Activated T-cell treated with anti-CD3 and anti-CD28 coated beads for 4 hours (primary cell): ENCODE measurements around the gene CD81.

Source experiments
- DNase-seq: peaks from one replicate; pipeline ENCODE4 v3.0.0-alpha.2; 2020

The CD81 gene

DNA sequence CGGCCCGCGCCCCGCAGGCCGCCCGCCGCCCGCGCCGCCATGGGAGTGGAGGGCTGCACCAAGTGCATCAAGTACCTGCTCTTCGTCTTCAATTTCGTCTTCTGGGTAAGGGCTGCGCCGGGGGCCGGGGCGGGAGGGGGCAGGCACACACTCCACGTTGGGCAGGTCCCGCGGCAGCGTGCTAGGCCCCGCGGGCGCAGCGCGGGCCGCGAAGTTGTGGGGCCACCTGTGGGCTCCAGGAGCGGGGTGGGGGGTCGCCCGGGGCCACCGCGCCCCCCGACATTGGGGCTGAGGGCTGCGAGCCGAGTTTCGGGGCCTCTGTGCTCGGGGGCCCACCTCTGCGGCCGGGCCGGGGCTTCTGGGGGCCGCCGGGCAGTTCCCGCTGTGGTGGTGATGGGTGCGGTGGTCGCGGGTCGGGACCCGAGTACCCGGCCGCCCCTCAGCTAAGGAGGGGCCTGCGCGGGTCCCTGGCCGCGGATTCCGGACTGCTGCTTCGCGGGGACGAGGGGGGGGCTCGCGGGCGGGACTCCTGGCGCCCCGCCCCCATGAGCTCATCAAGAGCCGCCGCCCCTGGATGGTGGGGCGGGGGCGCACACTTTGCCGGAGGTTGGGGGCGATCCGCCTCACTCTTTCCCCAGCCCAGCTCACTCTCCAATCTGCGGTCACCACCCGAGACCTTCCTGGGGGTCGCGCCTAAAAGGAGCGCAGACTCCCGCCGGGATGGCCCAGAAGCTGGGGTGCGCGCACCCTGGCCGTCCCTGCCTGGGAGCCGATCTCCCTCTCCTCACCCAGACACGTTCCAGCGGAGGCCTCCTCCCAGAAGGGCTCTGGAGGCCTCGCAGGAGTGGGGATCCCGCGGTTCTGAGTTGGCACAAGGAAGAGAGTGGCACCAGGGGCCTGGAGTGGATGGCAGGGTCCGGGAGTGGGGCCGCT, 667 bp downstream of the CD81 start:
- peak; percentile 64 for DNase-seq

DNA sequence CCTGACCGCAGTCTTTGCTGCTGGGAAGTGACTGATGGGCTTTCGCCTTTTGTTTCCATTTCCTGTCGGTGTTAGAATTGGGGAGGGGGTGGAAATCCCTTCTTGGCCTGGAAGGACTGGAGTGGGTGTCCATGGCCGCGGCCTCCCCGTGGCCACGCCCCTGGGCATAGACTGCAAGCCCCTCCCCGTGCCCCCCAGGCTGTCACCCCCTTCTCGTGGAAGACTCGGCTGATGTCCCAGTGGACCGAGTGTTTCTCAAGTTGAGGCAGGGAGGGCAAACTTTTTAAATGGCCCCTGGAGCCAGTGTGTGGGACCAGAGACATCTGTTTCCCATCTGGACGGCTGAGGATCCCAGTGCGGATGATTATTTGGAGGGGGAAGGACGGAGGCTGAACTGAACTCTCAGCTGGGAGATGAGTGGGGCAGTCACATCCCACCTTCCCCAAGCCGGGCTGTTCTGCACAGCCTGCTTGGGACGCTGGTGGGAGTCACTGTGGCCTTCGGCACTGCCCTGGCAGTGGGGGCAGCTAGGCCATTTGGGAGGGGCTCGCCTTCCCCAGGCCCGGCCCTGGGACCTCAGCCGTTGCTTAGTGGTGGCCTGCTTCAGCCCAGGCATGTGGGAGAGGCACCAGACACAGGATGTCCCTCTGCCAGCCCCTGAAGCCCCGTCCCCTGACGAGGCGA, 1.6 kb downstream of the CD81 start:
- no peak for DNase-seq

DNA sequence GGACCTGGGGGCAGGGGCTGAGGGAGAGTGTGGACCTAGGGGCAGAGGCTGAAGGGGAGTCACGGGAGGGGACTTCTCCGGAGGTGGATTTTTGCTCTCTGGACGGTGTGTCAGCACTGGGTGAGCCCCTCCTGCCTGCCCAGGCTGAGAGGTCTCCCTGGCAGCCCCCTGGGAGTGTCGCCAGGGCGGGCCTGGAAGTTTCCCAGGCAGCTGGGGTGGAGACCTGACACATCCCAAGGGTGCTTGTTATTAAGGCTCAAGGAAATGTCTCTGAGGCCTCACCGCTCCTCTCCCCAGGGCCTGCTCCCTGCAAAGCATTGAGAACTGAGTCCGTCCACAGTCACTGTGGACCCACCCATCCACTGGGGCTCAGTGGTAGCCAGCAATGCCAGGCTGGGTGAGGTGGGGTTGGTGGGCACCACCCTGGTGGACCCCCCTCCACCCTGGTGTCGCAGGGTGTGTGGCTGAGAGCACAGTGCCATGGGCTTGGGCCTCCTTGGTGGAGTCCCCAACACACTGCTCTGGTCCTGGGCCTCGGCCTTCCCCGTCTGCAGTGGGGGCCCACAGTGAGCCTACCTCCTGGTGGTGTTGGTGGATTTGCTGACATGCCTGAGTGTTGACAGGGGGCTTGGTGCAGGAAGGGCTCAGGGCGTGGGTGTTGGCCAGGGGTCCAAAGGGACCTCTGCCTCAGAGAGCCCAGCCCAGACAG, 2.5 kb downstream of the CD81 start:
- no peak for DNase-seq

DNA sequence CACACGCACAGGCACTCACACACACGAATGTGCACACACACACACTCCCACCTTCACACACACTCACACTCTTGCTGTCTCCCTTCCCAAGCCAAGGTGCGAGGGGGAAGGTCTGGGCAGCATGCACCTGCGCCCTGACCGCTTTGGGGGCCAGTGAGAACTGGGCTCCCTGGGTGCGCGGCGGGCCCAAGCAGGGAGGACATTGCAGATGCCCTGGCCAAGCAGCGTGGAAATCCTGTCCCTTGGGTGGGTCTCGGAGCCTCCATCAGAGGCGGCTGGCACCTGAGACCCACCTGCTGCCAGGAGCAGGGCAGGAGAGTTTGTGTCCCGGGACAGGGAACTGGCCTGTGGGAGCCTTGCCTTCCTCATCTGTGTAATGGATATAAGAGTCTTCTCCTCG, 3.3 kb downstream of the CD81 start:
- no peak for DNase-seq

DNA sequence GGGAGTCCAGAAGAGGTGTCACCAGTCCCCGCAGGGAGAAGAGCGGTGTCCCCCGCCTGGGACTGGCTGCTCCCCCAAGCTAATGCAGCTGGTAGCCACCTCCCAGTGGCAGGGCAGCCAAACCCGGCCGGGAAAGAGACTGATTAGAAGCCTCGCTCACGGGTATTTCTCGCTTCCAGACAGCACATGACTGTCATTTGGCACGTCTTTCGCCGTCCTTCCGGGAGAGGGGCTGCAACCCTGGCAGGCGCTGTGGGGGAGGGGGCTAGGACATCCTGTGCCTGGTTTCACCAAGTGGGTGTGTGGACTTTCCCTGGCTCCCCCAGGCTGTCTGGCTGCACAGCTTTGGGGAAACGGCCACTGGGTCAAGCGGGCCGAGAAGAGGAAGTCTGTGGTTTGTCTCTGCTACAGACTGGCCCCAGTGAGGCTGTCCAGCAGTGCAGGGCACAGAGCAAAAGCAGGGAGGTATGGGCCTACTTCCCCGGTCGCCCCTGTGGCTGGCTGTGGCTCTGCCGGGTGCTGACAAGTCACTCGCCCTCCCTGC, 3.8 kb downstream of the CD81 start:
- DNase-seq: no peak

DNA sequence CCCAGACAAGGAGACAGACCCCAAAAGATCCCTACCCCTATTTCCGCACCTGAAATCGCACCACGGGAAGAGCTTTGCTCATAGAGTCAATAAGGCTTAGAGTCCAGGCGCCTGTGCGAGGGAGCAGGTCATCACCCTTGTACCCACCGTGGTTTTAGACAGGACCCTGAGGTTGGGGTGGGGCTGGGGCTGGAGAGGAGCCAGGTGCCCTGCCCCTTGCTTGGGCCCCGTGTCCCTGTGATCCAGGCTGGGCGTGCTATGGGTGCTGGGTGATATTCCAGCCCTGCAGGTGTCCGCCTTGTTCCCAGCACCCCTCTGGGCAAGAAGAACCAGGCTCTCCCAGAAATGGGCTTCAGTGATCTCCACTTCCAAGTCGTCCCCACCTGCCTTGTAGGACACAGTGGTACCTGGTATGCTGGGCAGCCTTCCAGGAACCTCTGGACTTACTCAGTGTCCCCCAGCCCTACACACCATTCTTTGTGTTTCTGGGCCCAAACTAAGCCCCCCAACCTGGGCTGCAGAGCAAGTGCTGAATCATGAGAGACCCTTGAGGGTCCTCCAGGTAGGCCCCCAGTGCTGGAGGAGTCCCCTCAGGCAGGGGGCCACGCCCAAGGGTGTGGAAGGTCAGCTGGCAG, 4.5 kb downstream of the CD81 start:
- no peak for DNase-seq

DNA sequence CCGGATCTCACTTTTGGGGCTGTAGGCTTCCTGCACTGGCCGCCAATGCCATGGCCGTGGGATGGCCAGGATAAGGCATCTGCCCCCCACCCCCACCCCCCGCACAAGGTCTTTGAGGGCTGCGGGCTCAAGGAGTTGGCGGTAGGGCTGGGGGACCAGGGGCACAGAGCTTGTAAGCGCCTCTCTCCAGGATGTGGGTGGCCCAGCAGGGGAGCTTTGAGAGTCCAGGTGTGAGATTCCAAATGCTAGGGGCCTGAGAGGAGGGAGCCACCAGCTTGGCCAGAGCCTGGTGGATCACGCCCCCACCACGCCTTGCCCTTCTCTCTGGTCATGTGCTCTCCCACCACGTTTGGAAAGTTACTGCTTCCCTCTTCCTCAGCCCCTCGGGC, 5.0 kb downstream of the CD81 start:
- no peak for DNase-seq

DNA sequence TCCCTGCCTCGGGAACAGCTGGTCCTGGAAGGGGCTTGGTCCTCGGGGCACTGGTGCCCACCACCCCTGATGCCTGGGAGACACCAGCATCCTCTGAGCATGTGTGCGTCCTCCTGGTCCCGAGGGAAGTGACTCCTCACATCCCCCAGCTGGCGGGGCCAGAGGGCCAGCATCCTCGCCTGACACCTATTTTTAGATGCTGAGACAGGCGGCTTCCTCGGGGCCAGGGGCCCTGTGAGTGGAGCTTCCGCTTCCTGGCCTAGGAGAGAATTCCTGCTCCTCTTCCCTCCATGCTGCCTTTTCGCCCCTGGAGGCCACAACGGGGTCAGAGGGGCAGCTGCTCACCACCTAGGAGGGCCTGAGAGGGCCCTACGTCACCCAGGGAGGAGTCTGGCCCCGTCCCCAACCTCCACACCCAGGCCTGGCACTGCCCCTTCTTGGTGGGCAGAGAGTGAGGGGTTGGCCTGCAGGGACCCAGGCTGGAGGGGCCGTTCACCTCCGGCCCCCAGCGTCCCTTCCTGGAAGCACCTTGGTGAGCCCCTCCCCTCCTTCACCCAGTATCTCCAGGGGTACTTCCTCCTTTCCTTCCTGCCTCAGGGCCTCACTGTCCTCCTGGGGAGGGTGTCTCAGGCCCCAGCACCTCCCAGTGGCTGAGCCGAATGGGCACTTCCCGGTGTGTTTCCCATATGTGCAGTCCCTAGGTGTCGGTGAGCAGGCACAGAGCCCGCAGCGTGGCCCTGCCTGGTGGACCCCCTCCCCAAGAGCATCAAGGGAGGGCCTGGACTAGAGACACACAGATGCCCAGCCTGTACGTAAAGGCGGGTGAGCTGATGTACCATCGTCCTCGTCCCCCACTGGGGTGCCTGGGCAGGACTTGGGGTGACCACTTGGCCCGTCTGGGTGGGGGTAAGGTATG, 6.1 kb downstream of the CD81 start:
- DNase-seq: no peak

DNA sequence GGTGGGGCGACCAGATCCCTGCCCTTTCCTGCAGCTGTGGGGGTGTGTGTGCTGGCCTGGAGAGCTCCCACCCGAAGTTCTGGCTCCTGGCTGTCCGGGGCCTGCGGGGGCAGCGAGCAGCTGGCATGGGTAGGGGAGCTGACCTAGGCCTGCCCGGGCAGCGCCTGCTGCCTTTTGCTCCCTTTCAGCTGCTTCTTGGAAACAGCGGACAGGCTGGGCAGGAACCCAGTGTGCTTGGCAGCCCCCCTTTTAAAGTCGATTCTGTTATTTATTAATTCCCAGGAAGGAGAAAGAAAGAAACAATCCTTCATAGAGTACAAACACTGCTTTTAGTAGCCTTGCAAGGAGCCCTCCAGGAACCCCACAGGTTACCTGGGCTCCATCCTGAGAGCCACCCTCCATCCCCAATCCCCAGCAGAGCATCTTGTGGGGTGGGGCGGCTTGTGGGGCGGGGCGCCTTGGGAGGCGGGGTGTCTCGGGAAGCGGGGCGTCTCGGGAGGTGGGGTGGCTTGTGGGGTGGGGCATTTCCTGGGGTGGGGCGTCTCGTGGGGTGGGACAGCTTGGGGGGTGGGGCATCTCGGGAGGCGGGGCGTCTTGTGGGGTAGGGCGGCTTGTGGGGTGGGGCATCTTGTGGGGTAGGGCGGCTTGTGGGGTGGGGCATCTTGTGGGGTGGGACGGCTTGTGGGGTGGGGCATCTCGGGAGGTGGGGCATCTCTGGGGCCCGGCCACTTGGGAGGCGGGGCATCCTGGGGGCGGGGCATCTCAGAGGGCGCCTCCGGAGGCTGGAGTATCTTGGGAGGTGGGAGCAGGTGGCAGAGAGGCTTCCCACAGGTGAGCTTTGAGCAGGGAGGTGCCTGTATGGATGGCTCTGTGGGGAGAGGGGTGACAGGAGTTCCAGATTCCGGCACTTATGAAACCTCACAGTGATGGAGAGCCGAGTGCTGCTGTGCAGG, 7.0 kb downstream of the CD81 start:
- DNase-seq: no peak

DNA sequence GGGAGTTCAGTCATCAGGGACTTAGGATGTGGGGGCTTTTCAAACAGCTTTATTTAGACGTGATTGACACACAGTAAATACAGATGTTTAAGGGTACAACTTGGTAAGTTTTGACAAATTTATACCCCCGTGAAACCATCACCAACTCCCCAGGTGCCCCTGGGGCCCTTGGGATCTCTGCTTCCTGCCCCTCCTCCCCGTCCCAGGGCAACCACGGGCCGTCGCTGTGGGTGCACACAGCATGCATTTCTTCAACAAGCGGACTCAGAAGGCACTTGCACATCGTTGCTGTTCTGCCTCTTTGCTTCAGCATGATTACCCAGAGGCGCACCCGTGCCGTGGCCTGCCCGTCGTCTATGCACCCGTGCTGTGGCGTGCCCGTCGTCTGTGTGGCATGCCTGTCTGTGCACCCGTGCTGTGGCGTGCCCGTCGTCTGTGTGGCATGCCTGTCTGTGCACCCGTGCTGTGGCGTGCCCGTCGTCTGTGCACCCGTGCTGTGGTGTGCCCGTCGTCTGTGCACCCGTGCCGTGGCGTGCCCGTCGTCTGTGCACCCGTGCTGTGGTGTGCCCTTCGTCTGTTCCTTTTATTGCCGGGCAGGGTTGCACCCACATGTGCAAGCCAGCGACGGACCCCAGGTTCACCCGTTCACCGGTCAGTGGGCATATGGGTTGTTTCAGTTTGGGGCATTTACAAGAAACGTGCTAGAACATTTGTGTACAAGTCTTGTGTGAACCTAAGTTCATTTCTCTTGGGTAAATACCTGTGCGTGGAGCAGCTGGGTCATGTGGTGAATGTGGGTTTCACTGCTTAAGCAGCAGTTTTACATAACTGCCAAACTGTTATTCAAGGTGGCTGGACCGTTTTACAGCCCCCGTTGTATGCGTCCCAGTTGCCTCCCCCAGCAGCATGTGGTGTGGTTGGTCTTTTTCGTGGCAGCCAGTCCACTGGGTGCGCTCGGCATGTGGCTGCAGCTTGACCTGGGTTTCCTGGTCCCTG, 8.3 kb downstream of the CD81 start:
- DNase-seq: no peak

DNA sequence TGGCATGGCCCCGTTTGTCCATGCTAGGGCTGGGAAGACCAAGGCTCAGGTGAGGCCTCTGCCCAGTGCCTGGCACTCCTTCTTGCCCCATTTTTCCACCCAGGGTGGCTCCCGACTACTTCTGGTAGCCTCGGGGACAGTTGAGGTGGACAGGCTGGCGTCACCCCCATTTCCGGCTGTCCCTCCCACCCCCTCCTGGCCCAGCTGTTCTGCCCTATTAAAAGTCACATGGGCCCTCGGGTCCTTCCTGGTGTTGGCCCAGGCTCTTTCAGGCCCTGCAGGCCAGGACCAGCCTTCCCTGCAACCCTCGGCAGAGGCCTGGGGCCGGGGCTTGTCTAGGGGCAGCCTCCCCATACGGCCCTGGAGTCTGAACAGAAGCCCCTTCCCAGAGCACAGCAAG, 9.5 kb downstream of the CD81 start:
- no peak for DNase-seq

DNA sequence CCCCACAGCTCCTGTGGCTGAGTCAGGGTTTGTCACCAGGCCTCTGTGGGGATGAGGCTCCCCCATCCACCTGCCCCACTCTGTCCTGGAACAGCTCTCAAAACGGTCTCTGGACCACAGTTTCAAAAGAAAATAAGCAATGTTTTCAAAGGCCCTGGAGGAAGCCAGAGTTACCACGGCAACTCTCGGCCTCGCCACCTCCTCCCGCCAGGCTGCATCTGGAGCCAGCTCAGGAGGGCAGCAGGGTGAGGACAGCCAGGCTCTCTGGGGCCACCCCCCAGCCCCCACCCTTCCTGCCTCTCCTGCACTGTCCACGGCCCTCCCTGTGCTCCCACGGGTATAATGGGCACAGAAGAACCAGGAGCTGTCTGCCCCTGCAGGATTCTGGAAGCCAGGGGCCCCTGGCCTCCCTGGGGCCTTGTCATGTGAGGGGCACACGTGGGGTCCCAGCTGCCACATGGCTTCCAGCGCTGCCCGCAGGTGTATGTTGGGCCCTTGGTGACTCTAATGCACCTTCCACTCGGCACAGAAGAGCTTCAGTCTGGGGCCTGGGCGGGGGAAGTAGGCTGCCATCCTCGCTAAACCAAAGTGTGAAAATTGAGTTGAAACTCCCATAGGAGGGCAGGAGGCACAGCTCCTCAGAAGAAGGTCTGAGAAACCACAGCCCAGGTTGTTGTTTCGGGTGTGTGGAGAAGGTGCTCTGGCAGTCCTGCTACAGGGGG, 10.3 kb downstream of the CD81 start:
- DNase-seq: no peak

DNA sequence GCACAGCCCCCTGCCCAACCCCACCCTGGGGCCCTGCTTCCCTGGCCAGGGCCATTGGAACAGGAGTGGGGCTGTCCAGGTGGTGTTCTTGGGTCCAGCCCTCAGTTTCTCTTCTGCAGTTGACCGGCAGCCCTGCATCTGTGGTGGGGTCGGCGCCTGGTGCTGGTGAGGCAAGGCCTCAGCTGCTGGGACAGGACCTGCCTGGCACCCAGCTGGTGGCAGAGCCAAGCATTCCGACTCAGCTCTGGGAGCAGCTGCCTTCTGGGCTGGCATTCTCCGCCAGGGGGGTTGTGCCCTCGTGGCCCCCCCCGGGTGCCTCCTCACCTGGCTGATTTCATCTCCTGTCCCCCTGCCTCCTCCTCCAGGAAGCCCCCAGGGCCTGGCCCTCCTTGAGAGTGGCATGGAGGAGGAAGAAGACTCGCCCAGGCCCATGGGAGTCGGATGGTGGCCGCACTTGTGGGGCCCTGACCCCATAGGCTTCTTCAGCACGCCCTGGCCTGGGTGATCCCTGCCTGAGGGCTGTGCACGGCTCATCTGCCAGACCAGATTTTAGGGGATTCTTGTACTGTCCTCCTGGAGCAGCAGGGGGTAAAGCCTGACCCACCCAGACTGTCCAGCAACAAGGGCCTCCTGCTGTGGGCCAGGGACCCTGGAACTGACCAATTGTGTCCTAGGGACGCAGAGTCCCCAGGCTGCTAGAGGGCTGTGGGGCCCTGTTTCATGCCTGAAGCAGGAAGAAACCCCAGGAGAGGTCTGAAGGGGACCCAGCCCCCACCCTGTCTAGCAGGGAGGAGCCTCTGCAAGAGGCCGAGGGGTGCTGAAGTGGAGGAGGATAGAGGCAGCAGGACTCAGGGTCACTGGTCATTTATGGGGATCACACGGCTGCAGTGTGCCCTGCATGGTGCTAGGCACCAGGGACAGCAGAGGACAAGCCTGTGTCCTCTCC, 11.6 kb downstream of the CD81 start:
- no peak for DNase-seq

DNA sequence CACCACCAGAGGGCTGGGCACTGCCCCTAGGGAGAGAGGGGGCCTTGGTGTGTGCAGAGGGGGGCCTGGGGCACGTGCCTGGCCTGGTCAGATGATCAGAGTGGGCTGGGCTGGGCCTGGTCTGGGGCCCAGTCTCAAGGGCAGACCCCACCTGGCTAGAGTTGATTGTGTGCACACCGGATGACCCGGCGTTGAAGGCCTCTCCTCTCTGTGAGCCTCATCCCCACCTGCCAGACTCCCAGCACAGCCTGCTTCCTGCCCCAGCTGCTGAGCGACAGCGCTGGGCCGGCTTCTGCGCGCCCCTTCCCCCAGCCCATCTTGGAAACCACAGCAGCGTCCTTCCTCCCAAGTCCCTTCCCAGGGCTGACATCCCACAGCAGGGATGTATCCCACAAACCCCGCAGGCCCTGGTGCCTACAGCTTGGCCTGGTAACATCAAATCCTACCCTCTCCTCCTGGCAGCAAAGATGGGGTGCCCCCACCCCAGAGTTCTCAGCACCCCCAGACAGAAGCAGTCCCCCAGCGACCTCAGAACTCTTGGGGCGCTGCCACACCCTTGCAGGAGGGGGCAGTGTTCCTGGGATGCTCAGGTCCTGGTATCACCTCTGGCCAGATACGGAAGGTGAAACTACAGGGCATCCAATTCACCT, 12.4 kb downstream of the CD81 start:
- no peak for DNase-seq

DNA sequence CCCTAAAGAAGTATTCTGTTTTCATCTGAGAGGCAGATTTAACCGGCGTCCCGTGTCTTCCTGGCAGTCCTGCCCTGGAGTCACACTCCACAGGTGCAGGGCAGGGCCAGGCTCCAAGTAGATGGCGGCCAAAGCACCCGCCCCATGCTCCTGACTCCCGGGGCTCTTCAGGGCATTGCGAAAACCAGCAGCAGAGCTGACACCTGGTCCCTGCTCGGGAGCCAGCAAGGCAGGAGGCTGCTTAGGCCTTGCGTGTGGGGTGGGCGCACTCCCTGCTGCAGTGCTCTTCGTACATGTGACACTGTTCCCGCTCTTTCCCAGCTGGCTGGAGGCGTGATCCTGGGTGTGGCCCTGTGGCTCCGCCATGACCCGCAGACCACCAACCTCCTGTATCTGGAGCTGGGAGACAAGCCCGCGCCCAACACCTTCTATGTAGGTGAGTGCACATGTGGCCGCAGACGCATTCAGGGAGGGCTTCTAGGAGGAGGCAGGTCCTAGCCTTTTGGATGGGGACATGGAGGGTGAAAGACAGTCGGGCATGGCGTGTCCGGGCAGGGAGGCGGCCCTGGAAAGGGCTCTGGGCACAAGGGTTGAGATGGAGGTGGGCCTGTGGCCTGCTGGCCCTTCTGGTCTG, 13.1 kb downstream of the CD81 start:
- DNase-seq: no peak

DNA sequence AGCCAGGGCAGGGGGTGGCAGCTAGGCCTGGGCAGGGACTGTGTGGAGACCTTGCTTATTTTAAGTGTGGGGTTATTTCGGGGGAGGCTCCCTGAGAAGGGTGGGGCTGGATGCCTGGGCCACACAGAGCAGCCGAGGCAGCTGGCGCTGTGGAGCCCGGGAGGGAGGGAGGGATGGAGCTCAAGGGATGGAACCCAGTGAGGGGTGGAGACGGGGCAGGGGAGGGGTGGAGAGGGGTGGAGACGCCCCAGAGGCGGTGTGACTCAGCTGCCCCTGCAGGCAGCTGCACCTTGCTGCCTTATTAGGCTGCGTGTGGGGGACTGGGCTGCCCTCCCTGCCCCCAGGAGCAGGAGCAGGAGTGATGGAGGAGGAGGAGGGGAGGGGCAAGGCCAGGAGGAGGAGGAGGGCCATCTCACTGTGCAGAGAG, 13.6 kb downstream of the CD81 start:
- DNase-seq: no peak
